GM23248 (cell line): ENCODE results near the gene PTX4. TPM values are rescaled to one million over a fixed set of nuclear protein-coding genes. Genes with fewer than 3 reads are reported as not detected.

ENCODE experiments used
- DNase-seq: peaks from one replicate; pipeline ENCODE4 v3.0.0-alpha.2; 2015
- H2AFZ ChIP-seq: fragments of 200-600 bp; sonication (generic); 2 replicates; pipeline ENCODE4 v1.6.1; 2016; ENCODE audit warnings: antibody characterized with exemption
- H3F3A ChIP-seq: fragments of 200-600 bp; sonication (generic); 2 replicates; pipeline ENCODE4 v1.6.1; 2016; ENCODE audit warnings: mild to moderate bottlenecking, antibody characterized with exemption, mixed run types; ENCODE audit not compliant: insufficient read depth
- H3K27ac ChIP-seq: fragments of 200-600 bp; sonication (generic); 2 replicates; pipeline ENCODE4 v1.5.1; 2016; ENCODE audit warnings: mild to moderate bottlenecking
- H3K27me3 ChIP-seq: fragments of 200-600 bp; sonication (generic); replicated peaks from 2 replicates; pipeline ENCODE4 v1.6.1; 2016; ENCODE audit warnings: mild to moderate bottlenecking; ENCODE audit not compliant: insufficient read depth
- H3K36me3 ChIP-seq: fragments of 200-600 bp; sonication (generic); 2 replicates; pipeline ENCODE4 v1.6.1; 2016; ENCODE audit warnings: low read depth, mild to moderate bottlenecking
- H3K4me1 ChIP-seq: fragments of 200-600 bp; sonication (generic); 2 replicates; pipeline ENCODE4 v1.6.1; 2016; ENCODE audit warnings: mild to moderate bottlenecking; ENCODE audit not compliant: insufficient read depth
- H3K4me2 ChIP-seq: fragments of 200-600 bp; sonication (generic); one replicate; pipeline ENCODE4 v1.6.1; 2016; ENCODE audit warnings: mild to moderate bottlenecking; ENCODE audit not compliant: unreplicated experiment
- H3K4me3 ChIP-seq: fragments of 200-600 bp; sonication (generic); 2 replicates; pipeline ENCODE4 v1.5.1; 2016; ENCODE audit warnings: mild to moderate bottlenecking
- H3K79me2 ChIP-seq: fragments of 200-600 bp; sonication (generic); 2 replicates; pipeline ENCODE4 v1.6.1; 2016; ENCODE audit warnings: mild to moderate bottlenecking; ENCODE audit not compliant: insufficient read depth
- H3K9ac ChIP-seq: fragments of 200-600 bp; sonication (generic); 2 replicates; pipeline ENCODE4 v1.6.1; 2016; ENCODE audit warnings: mild to moderate bottlenecking
- H3K9me2 ChIP-seq: fragments of 200-600 bp; sonication (generic); 2 replicates; pipeline ENCODE4 v1.6.1; 2016; ENCODE audit warnings: mixed run types, mild to moderate bottlenecking, moderate library complexity; ENCODE audit not compliant: insufficient read depth
- H3K9me3 ChIP-seq: fragments of 200-600 bp; sonication (generic); one replicate; pipeline ENCODE4 v1.6.1; 2017; ENCODE audit warnings: low read depth
- H4K20me1 ChIP-seq: fragments of 200-600 bp; sonication (generic); 2 replicates; pipeline ENCODE4 v1.6.0; 2016; ENCODE audit not compliant: insufficient read depth
- EZH2 ChIP-seq: fragments of 200-600 bp; sonication (generic); IDR thresholded peaks from 2 replicates; pipeline ENCODE4 v1.6.1; 2018; ENCODE audit warnings: antibody characterized with exemption, mild to moderate bottlenecking; ENCODE audit not compliant: insufficient read depth, poor library complexity, severe bottlenecking
- EZH2phosphoT487 ChIP-seq: fragments of 200-600 bp; sonication (generic); IDR thresholded peaks from 2 replicates; pipeline ENCODE4 v1.6.1; 2018; ENCODE audit warnings: antibody characterized with exemption, moderate library complexity, mild to moderate bottlenecking, low read depth; ENCODE audit not compliant: insufficient read depth
- WGBS, 2 experiments: methylation state at CpG; one replicate each; pipeline ENCODE4 v1.1.6; 2015 to 2017; ENCODE audit warnings: low lambda C conversion rate in 2 of 2, low coverage in 1 of 2; ENCODE audit errors: missing lambda C conversion rate in 2 of 2; 5-methylcytosine and 5-hydroxymethylcytosine counted together
- in situ Hi-C: fragments of 300-500 bp; cut with MboI; formaldehyde crosslinking; loops from 2 replicates; pipeline ENCODE4 v1.15.0; 2020
- polyA plus RNA-seq: library from polyadenylated mRNA; unstranded; fragments of >200 nt; fragmentation: Nextera tagmentation; extraction: Ambion mirVana; gene quantifications from 2 replicates; pipeline ENCODE4 v1.2.1, GENCODE V29; 2016
- total RNA-seq: library from RNA; depleted of rRNA; stranded (reverse); fragments of >200 nt; shearing (Covaris generic); gene quantifications from 2 replicates; pipeline ENCODE4 v1.2.3, GENCODE V29; 2014; rRNA removed

PTX4 gene
- total and polyA plus RNA-seq, 2 experiments from 2014 or later, result not detected

DNA sequence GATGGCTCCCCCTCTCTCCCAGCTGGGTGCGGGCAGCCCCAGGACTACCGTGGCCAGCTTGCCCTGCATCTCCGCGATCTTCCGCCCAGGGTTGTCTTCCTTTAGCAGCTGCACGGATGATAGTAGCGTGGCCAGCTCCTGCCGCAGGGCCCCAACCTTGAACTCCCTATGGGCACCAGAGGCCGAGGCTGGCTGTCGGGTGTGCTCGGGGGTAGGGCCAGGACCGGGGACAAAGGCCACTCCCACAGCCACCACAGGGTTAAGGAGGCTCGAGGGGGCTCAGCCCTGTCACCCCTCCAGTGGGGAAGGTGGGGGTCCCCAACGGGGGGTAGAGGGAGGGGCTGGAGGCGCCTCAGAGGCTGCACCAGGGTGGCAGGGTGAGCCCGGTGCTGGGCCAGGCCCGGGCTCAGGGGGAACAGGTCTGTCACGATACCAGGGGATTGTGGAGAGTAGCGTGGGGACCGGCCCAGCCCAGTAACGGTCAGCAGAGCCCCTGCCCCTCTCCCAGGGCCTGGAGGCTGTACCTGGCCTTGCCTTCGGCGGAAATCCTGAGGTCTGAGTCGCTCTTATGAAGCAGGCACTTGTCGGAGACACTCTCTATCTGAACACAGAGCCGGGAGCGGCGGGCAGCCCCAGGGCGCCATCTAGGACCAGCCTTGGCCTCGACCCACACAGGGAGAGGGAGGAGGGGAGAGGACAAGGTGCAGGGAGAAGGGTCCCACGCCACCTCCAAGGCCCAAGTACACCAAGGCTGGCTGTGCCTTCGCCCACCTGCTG lies 52.6 kb downstream of the PTX4 start:
- no peak overlapping the region for H3K4me2 ChIP-seq
- H2AFZ ChIP-seq, result no peak overlapping the region
- H3K27ac ChIP-seq, result no peak overlapping the region
- H3K9me3 ChIP-seq, result no peaks in the 10 kb centered on the region
- no peaks in the 10 kb centered on the region for H4K20me1 ChIP-seq
- no peaks in the 10 kb centered on the region for H3K4me1 ChIP-seq
- no peak for DNase-seq
- no peak for TF ChIP-seq EZH2
- TF ChIP-seq EZH2phosphoT487, result no peak
- no peak overlapping the region for H3K4me3 ChIP-seq
- no peak overlapping the region for H3K9ac ChIP-seq
- in situ Hi-C loops, result no loop called here
- no peaks in the 10 kb centered on the region for H3K36me3 ChIP-seq
- H3F3A ChIP-seq, result no peaks in the 10 kb centered on the region
- no peaks in the 10 kb centered on the region for H3K27me3 ChIP-seq
- H3K9me2 ChIP-seq, result no peaks in the 10 kb centered on the region
- H3K79me2 ChIP-seq, result no peaks in the 10 kb centered on the region
- WGBS, 2 experiments, result 80 to 84% methylated on average over 27 to 28 of the region's 32 CpGs

Other genes with a start within 250 kb of the PTX4 start
- gene TPSAB1, start 248.2 kb downstream of the PTX4 start, total RNA-seq, result not detected in 2 replicates
- gene TPSAB1, start 248.2 kb downstream of the PTX4 start, polyA plus RNA-seq, result not detected in 2 replicates
- gene TPSD1, start 232.9 kb downstream of the PTX4 start, total RNA-seq, result not detected in 2 replicates
- not detected in 2 replicates for gene TPSD1, start 232.9 kb downstream of the PTX4 start, polyA plus RNA-seq
- 46.5 and 77.7 TPM in 2 replicates for gene UBE2I, start 179.3 kb downstream of the PTX4 start, total RNA-seq
- 133 and 134 TPM in 2 replicates for gene UBE2I, start 179.3 kb downstream of the PTX4 start, polyA plus RNA-seq
- 0.13 and 0.86 TPM in 2 replicates for gene BAIAP3, start 155.3 kb downstream of the PTX4 start, total RNA-seq
- 0.23 and 0.24 TPM in 2 replicates for gene BAIAP3, start 155.3 kb downstream of the PTX4 start, polyA plus RNA-seq
- gene TSR3, start 137.1 kb downstream of the PTX4 start, total RNA-seq, result 88.0 and 110 TPM in 2 replicates
- 105 and 106 TPM in 2 replicates for gene TSR3, start 137.1 kb downstream of the PTX4 start, polyA plus RNA-seq
- gene GNPTG, start 137.0 kb downstream of the PTX4 start, total RNA-seq, result 52.4 and 85.8 TPM in 2 replicates
- gene GNPTG, start 137.0 kb downstream of the PTX4 start, polyA plus RNA-seq, result 99.9 and 109 TPM in 2 replicates
- gene UNKL, start 74.2 kb downstream of the PTX4 start, total RNA-seq, result 13.0 and 15.3 TPM in 2 replicates
- gene UNKL, start 74.2 kb downstream of the PTX4 start, polyA plus RNA-seq, result 6.1 and 8.2 TPM in 2 replicates
- 11.3 and 19.5 TPM in 2 replicates for gene UQCC4, start 68.2 kb downstream of the PTX4 start, total RNA-seq
- 26.0 and 27.1 TPM in 2 replicates for gene UQCC4, start 68.2 kb downstream of the PTX4 start, polyA plus RNA-seq
- not detected in 2 replicates for gene PERCC1, start 57.9 kb downstream of the PTX4 start, total RNA-seq
- not detected in 2 replicates for gene PERCC1, start 57.9 kb downstream of the PTX4 start, polyA plus RNA-seq
- gene CCDC154, start 44.4 kb downstream of the PTX4 start, total RNA-seq, result not detected in 2 replicates
- 0.09 and 0.18 TPM in 2 replicates for gene CCDC154, start 44.4 kb downstream of the PTX4 start, polyA plus RNA-seq
- gene CLCN7, start 13.9 kb downstream of the PTX4 start, total RNA-seq, result 37.3 and 39.3 TPM in 2 replicates
- gene CLCN7, start 13.9 kb downstream of the PTX4 start, polyA plus RNA-seq, result 31.7 and 33.6 TPM in 2 replicates
- 24.7 and 29.3 TPM in 2 replicates for gene TELO2, start 4.4 kb upstream of the PTX4 start, total RNA-seq
- gene TELO2, start 4.4 kb upstream of the PTX4 start, polyA plus RNA-seq, result 28.5 and 30.5 TPM in 2 replicates
- 40.0 and 43.1 TPM in 2 replicates for gene TMEM204, start 44.7 kb upstream of the PTX4 start, total RNA-seq
- gene TMEM204, start 44.7 kb upstream of the PTX4 start, polyA plus RNA-seq, result 26.0 and 28.6 TPM in 2 replicates
- gene IFT140, start 123.1 kb upstream of the PTX4 start, total RNA-seq, result 27.3 and 31.9 TPM in 2 replicates
- gene IFT140, start 123.1 kb upstream of the PTX4 start, polyA plus RNA-seq, result 13.4 and 14.5 TPM in 2 replicates
- 6.3 TPM in 2 replicates for gene CRAMP1, start 123.4 kb upstream of the PTX4 start, total RNA-seq
- gene CRAMP1, start 123.4 kb upstream of the PTX4 start, polyA plus RNA-seq, result 2.2 and 2.5 TPM in 2 replicates
- gene JPT2, start 189.3 kb upstream of the PTX4 start, total RNA-seq, result 51.8 and 55.9 TPM in 2 replicates
- gene JPT2, start 189.3 kb upstream of the PTX4 start, polyA plus RNA-seq, result 6.5 and 8.0 TPM in 2 replicates
- gene MAPK8IP3, start 217.3 kb upstream of the PTX4 start, total RNA-seq, result 28.3 and 58.9 TPM in 2 replicates
- gene MAPK8IP3, start 217.3 kb upstream of the PTX4 start, polyA plus RNA-seq, result 9.1 and 10.0 TPM in 2 replicates